ENCODE results near the gene ZNF385B. TPM values are rescaled to one million over a fixed set of nuclear protein-coding genes. Genes with fewer than 3 reads are reported as not detected.

ZNF385B gene
- total and polyA plus RNA-seq, 3 donors from 2014 or later = 28.1 to 40.3 (median 37.4) TPM

DNA sequence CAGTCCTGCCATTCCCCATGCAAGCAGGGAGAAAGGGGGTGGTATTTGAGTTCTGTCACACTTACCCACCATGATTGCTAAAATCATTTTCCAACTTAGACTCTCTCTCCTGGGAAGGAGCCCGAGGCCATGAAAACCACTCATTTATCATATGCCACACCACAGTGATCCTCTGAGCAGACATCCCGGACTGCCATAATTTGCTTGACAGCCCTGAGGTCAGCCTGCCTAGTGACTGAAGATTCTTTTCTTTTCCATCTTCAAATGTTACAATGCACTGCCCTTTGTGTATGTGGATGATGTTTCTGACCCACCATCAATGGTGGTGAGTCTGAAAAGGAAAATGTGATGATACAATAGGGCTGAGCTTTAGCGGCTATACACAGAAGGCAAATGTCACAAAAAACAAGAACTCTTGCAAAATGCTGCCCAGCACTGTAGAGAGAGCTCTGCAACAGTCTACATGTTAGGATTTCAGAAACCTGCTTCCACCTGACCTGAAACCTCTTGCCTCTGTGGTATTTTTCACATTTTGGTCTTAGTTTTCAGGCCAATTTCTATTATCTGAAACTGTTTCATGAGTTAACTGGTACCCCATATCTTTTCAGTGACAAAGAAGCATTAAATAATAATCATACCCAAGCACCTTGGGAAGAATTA is 272.8 kb downstream of the ZNF385B start:
- H3K27me3 ChIP-seq = no peaks in the 10 kb centered on the region
- H3K36me3 ChIP-seq (ENCODE audit: low read depth, missing control alignments) = no peaks in the 10 kb centered on the region
- no peak overlapping the region for H3K27ac ChIP-seq
- intact Hi-C loops (cut with DNase I; ENCODE audit: low total_unique reads) = no loop called here
- WGBS, 2 donors = 54 to 76% methylated on average over 3 of the region's 3 CpGs
- no peaks in the 10 kb centered on the region for H3K4me1 ChIP-seq
- no peaks in the 10 kb centered on the region for H3K9me3 ChIP-seq
- no peak overlapping the region for H3K4me3 ChIP-seq
- DNase-seq = no peak
- TF ChIP-seq, protein P1, sequence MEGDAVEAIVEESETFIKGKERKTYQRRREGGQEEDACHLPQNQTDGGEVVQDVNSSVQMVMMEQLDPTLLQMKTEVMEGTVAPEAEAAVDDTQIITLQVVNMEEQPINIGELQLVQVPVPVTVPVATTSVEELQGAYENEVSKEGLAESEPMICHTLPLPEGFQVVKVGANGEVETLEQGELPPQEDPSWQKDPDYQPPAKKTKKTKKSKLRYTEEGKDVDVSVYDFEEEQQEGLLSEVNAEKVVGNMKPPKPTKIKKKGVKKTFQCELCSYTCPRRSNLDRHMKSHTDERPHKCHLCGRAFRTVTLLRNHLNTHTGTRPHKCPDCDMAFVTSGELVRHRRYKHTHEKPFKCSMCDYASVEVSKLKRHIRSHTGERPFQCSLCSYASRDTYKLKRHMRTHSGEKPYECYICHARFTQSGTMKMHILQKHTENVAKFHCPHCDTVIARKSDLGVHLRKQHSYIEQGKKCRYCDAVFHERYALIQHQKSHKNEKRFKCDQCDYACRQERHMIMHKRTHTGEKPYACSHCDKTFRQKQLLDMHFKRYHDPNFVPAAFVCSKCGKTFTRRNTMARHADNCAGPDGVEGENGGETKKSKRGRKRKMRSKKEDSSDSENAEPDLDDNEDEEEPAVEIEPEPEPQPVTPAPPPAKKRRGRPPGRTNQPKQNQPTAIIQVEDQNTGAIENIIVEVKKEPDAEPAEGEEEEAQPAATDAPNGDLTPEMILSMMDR (IDR thresholded peaks at IDR 0.05) = no peak
- TF ChIP-seq POLR2A (IDR thresholded peaks at IDR 0.05) = no peak

GRCh38 chr2:179584760-179585159 is 276.7 kb downstream of the ZNF385B start:
- Histone ChIP-seq H3K36me3 (ENCODE audit: low read depth, missing control alignments) (no peaks in the 10 kb centered on the region), H3K4me3 (no peak overlapping the region), H3K27me3 (no peaks in the 10 kb centered on the region), H3K27ac (no peak overlapping the region), H3K9me3 (no peaks in the 10 kb centered on the region), H3K4me1 (no peaks in the 10 kb centered on the region)
- no peak for DNase-seq
- TF ChIP-seq, protein P1 (IDR thresholded peaks at IDR 0.05) = no peak
- no peak for TF ChIP-seq POLR2A (IDR thresholded peaks at IDR 0.05)
- intact Hi-C loops (cut with DNase I; ENCODE audit: low total_unique reads) = no loop called here

GRCh38 chr2:179581605-179582004 is 279.8 kb downstream of the ZNF385B start:
- TF ChIP-seq POLR2A (IDR thresholded peaks at IDR 0.05) = no peak
- TF ChIP-seq, protein P1 (IDR thresholded peaks at IDR 0.05) = no peak
- DNase-seq = no peak
- Histone ChIP-seq H3K27ac (no peak overlapping the region), H3K36me3 (ENCODE audit: low read depth, missing control alignments) (no peaks in the 10 kb centered on the region), H3K4me1 (no peaks in the 10 kb centered on the region), H3K4me3 (no peak overlapping the region), H3K27me3 (no peaks in the 10 kb centered on the region), H3K9me3 (no peaks in the 10 kb centered on the region)
- 67 to 76% methylated on average over 1 of the region's 1 CpG for WGBS, 2 donors
- intact Hi-C loops (cut with DNase I; ENCODE audit: low total_unique reads) = no loop called here

- intact Hi-C loops (cut with DNase I; ENCODE audit: low total_unique reads) = no loop called here
- TF ChIP-seq, protein P1 (IDR thresholded peaks at IDR 0.05) = no peak
- no peak for TF ChIP-seq POLR2A (IDR thresholded peaks at IDR 0.05)
Measured at GRCh38 chr2:179580378-179581146, 280.9 kb downstream of the ZNF385B start.

More at GRCh38 chr2:179580378-179581146, 280.9 kb downstream of the ZNF385B start:
- H3K4me1 ChIP-seq = no peaks in the 10 kb centered on the region
- H3K4me3 ChIP-seq = no peak overlapping the region
- no peaks in the 10 kb centered on the region for H3K36me3 ChIP-seq (ENCODE audit: low read depth, missing control alignments)
- H3K27me3 ChIP-seq = no peaks in the 10 kb centered on the region
- H3K27ac ChIP-seq = no peak overlapping the region
- no peaks in the 10 kb centered on the region for H3K9me3 ChIP-seq
- no peak for DNase-seq
- 50 to 61% methylated on average over 4 of the region's 4 CpGs for WGBS, 2 donors
